CD4-positive, alpha-beta T cell treated with Interleukin-17A for 4 hours (primary cell): ENCODE results near the gene COL9A3.

Experiments used
- DNase-seq: peaks from one replicate; pipeline ENCODE4 v3.0.0-alpha.2; 2020; ENCODE audit warnings: mixed read lengths

COL9A3 gene

GRCh38 chr20:62799036-62799435 is 17.8 kb upstream of the COL9A3 start:
- DNase-seq = no peak

GRCh38 chr20:62799459-62799858 is 17.4 kb upstream of the COL9A3 start:
- DNase-seq = no peak

- DNase-seq = no peak
Observed at GRCh38 chr20:62799873-62800272, 17.0 kb upstream of the COL9A3 start.

- DNase-seq = no peak
Observed at GRCh38 chr20:62800314-62801259, 16.3 kb upstream of the COL9A3 start.

GRCh38 chr20:62801284-62802010 is 15.4 kb upstream of the COL9A3 start:
- no peak for DNase-seq

- DNase-seq = no peak
Observed at GRCh38 chr20:62802026-62802712, 14.7 kb upstream of the COL9A3 start.

GRCh38 chr20:62804021-62804626 is 12.7 kb upstream of the COL9A3 start:
- DNase-seq = peak; percentile 28

GRCh38 chr20:62804627-62805154 is 12.2 kb upstream of the COL9A3 start, which contains the start of gene OGFR:
Gene OGFR, plus strand, starts transcription at chr20:62804835. Its CDS starts 25 bp downstream, at chr20:62804860.
- DNase-seq = peak; percentile 82

- DNase-seq = peak; percentile 39
Observed at GRCh38 chr20:62805155-62805710, 11.6 kb upstream of the COL9A3 start.

- no peak for DNase-seq
Observed at GRCh38 chr20:62805711-62806382, 11.0 kb upstream of the COL9A3 start.

GRCh38 chr20:62806383-62807050 is 10.3 kb upstream of the COL9A3 start:
- no peak for DNase-seq

- no peak for DNase-seq
Observed at GRCh38 chr20:62807444-62808210, 9.2 kb upstream of the COL9A3 start.

GRCh38 chr20:62808211-62808865 is 8.5 kb upstream of the COL9A3 start:
- peak; percentile 85 for DNase-seq

- DNase-seq = no peak
Observed at GRCh38 chr20:62809530-62810428, 7.1 kb upstream of the COL9A3 start.

- no peak for DNase-seq
Observed at GRCh38 chr20:62811320-62811719, 5.5 kb upstream of the COL9A3 start.

- no peak for DNase-seq
Observed at GRCh38 chr20:62811720-62812119, 5.1 kb upstream of the COL9A3 start.

- no peak for DNase-seq
Observed at GRCh38 chr20:62812181-62812906, 4.5 kb upstream of the COL9A3 start.

- DNase-seq = no peak
Observed at GRCh38 chr20:62812907-62813200, 4.0 kb upstream of the COL9A3 start.
